A549 (cell line): ENCODE data around the gene HEPHL1. TPM values are rescaled to one million over a fixed set of nuclear protein-coding genes. Genes with fewer than 3 reads are reported as not detected.

Experiments used
- ATAC-seq, 2 experiments: fragments of 200-7000 bp in 1 of 2; fragments of >200 bp in 1 of 2; cut with Nextera tagmentation in 1 of 2; cut with Tn5 transposase in 1 of 2; 3 replicates each; pipeline versions ENCODE4 v1.8.0 to v1.9.1; 2018 to 2020; ENCODE audit warnings: mild to moderate bottlenecking in 1 of 2, moderate library complexity in 1 of 2
- CTCF ChIA-PET: fragments of 300-600 bp; sonication (Branson Sonifier 250); formaldehyde crosslinking; extraction: SDS; loops from one replicate; lab custom pipeline; 2021; ENCODE audit warnings: antibody characterized with exemption, inconsistent platforms; lab: Yijun Ruan, JAX
- POLR2A ChIA-PET: fragments of 350-600 bp; formaldehyde crosslinking; extraction: SDS; loops from one replicate; lab custom pipeline; 2021; ENCODE audit warnings: antibody characterized with exemption, inconsistent platforms; lab: Yijun Ruan, JAX
- DNase-seq, 2 experiments: peaks; one replicate each; pipeline versions ENCODE4 v3.0.0 to v3.0.0-alpha.2; 2011 to 2016; ENCODE audit warnings: low read depth in 1 of 2, low spot score in 1 of 2
- FAIRE-seq: peaks from 2 replicates; lab custom pipeline; 2011; peaks lifted over from hg19 to GRCh38; lab: Jason Lieb, UNC
- H3K27ac ChIP-seq, 2 experiments: fragments of >200 bp; sonication (Bioruptor Twin); formaldehyde crosslinking; 3 replicates each; pipeline ENCODE4 v1.5.1; 2016 to 2017
- H3K4me1 ChIP-seq: fragments of >200 bp; sonication (Bioruptor Twin); formaldehyde crosslinking; 3 replicates; pipeline ENCODE4 v1.6.1; 2016
- H3K4me2 ChIP-seq: fragments of >200 bp; sonication (Bioruptor Twin); formaldehyde crosslinking; 3 replicates; pipeline ENCODE4 v1.6.1; 2016
- H3K4me3 ChIP-seq: fragments of >200 bp; sonication (Bioruptor Twin); formaldehyde crosslinking; 3 replicates; pipeline ENCODE4 v1.5.1; 2016
- H3K9me3 ChIP-seq: fragments of >200 bp; sonication (Bioruptor Twin); formaldehyde crosslinking; 3 replicates; pipeline ENCODE4 v1.6.1; 2016
- BHLHE40 ChIP-seq: IDR thresholded peaks from 2 replicates; pipeline ENCODE4 v1.6.1; 2012; ENCODE audit warnings: low read depth, low read length, inconsistent platforms
- CBX2 ChIP-seq: fragments of 200-600 bp; sonication (generic); IDR thresholded peaks from 2 replicates; pipeline ENCODE4 v1.6.1; 2016; ENCODE audit warnings: low read depth, mild to moderate bottlenecking, borderline replicate concordance
- CEBPB ChIP-seq, 2 experiments: fragments of >200 bp in 1 of 2; sonication (Bioruptor Twin) in 1 of 2; formaldehyde crosslinking in 1 of 2; IDR thresholded peaks; 2 replicates each; pipeline ENCODE4 v1.6.1; 2012 to 2016
- CHD2 ChIP-seq: fragments of 150-350 bp; IDR thresholded peaks from 2 replicates; pipeline ENCODE4 v1.6.1; 2014; ENCODE audit warnings: low read length; ENCODE audit not compliant: partially characterized antibody
- ESRRA ChIP-seq: fragments of 150-350 bp; IDR thresholded peaks from 2 replicates; pipeline ENCODE4 v1.6.1; 2014; ENCODE audit warnings: mild to moderate bottlenecking, low read length, borderline replicate concordance
- FOSB ChIP-seq: fragments of 250-450 bp; sonication (Bioruptor Pico); IDR thresholded peaks from 2 replicates; pipeline ENCODE4 v1.5.0; 2020; ENCODE audit warnings: mild to moderate bottlenecking, moderate library complexity
- FOSL2 ChIP-seq, 2 experiments: fragments of 450-650 bp in 1 of 2; fragments of >200 bp in 1 of 2; sonication (Bioruptor Twin) in 1 of 2; formaldehyde crosslinking; IDR thresholded peaks; 2 replicates each; pipeline versions ENCODE4 v1.5.0 to v1.6.1; 2016 to 2020; ENCODE audit warnings: mild to moderate bottlenecking in 1 of 2, moderate library complexity in 1 of 2
- GATA3 ChIP-seq: IDR thresholded peaks from 2 replicates; pipeline ENCODE4 v1.6.1; 2012; ENCODE audit warnings: borderline replicate concordance
- HDAC2 ChIP-seq: fragments of 200-600 bp; sonication (generic); IDR thresholded peaks from 2 replicates; pipeline ENCODE4 v1.6.1; 2016
- HOXA7 ChIP-seq: fragments of 250-450 bp; sonication (Bioruptor Pico); IDR thresholded peaks from 2 replicates; pipeline ENCODE4 v1.5.0; 2020; ENCODE audit warnings: mild to moderate bottlenecking, moderate library complexity
- HOXB5 ChIP-seq: fragments of 250-450 bp; sonication (Bioruptor Pico); IDR thresholded peaks from 2 replicates; pipeline ENCODE4 v1.5.0; 2020; ENCODE audit warnings: mild to moderate bottlenecking, moderate library complexity
- JUNB ChIP-seq: fragments of >200 bp; sonication (Bioruptor Twin); formaldehyde crosslinking; IDR thresholded peaks from 2 replicates; pipeline ENCODE4 v1.6.1; 2016
- MYC ChIP-seq: IDR thresholded peaks from 2 replicates; pipeline ENCODE4 v1.6.1; 2012; ENCODE audit warnings: mild to moderate bottlenecking, inconsistent platforms, low read length, improper control_type of control experiment, borderline replicate concordance
- NPAS2 ChIP-seq: fragments of 250-450 bp; sonication (Bioruptor Pico); IDR thresholded peaks from 2 replicates; pipeline ENCODE4 v1.8.0; 2022; ENCODE audit warnings: mild to moderate bottlenecking, moderate library complexity, borderline replicate concordance
- NR3C1 ChIP-seq: fragments of >200 bp; sonication (Bioruptor Twin); formaldehyde crosslinking; IDR thresholded peaks from 3 replicates; pipeline ENCODE4 v1.6.1; 2017
- PHF8 ChIP-seq: fragments of 200-600 bp; sonication (generic); IDR thresholded peaks from 2 replicates; pipeline ENCODE4 v1.6.1; 2016; ENCODE audit warnings: low read depth, mild to moderate bottlenecking, antibody characterized with exemption, moderate library complexity, borderline replicate concordance
- POLR2AphosphoS2 ChIP-seq: conservative IDR thresholded peaks from 2 replicates; pipeline ENCODE4 v1.6.1; 2012; ENCODE audit warnings: low read length, improper control_type of control experiment, inconsistent platforms
- RAD21 ChIP-seq, 2 experiments: fragments of >200 bp in 1 of 2; sonication (Bioruptor Twin) in 1 of 2; formaldehyde crosslinking in 1 of 2; IDR thresholded peaks in 1 of 2; conservative IDR thresholded peaks in 1 of 2; 2 replicates in 1 of 2; 3 replicates in 1 of 2; pipeline ENCODE4 v1.6.1; 2012 to 2018; ENCODE audit warnings: inconsistent platforms in 1 of 2
- RCOR1 ChIP-seq: fragments of 150-350 bp; IDR thresholded peaks from 2 replicates; pipeline ENCODE4 v1.6.1; 2014; ENCODE audit warnings: antibody characterized with exemption, low read length, low read depth
- RFX5 ChIP-seq: fragments of 450-650 bp; IDR thresholded peaks from 2 replicates; pipeline ENCODE4 v1.7.1; 2014; ENCODE audit warnings: antibody characterized with exemption, mild to moderate bottlenecking, moderate library complexity
- RNF2 ChIP-seq: fragments of 200-600 bp; sonication (generic); IDR thresholded peaks from 2 replicates; pipeline ENCODE4 v1.6.1; 2016; ENCODE audit warnings: low read depth, mild to moderate bottlenecking, antibody characterized with exemption, moderate library complexity, borderline replicate concordance
- SMC3 ChIP-seq: fragments of >200 bp; sonication (Bioruptor Twin); formaldehyde crosslinking; IDR thresholded peaks from 3 replicates; pipeline ENCODE4 v1.6.1; 2018; ENCODE audit warnings: inconsistent platforms
- TP53 ChIP-seq: fragments of 250-450 bp; sonication (Bioruptor Pico); IDR thresholded peaks from 2 replicates; pipeline ENCODE4 v1.5.0; 2021; ENCODE audit warnings: mild to moderate bottlenecking, moderate library complexity
- ZFP36 ChIP-seq: fragments of 450-650 bp; IDR thresholded peaks from 2 replicates; pipeline ENCODE4 v1.6.1; 2014; ENCODE audit warnings: borderline replicate concordance; ENCODE audit not compliant: partially characterized antibody
- ZNF302 ChIP-seq: fragments of 250-450 bp; sonication (Bioruptor Pico); IDR thresholded peaks from 2 replicates; pipeline ENCODE4 v1.9.0; 2021; ENCODE audit warnings: inconsistent platforms, mild to moderate bottlenecking, moderate library complexity
- WGBS: methylation state at CpG from one replicate; pipeline ENCODE4 v1.1.6; 2017; ENCODE audit errors: missing lambda C conversion rate; 5-methylcytosine and 5-hydroxymethylcytosine counted together
- polyA plus RNA-seq, 4 experiments: library from polyadenylated mRNA; depleted of rRNA in 3 of 4; stranded (reverse); fragments of >200 nt; fragmentation: RNase III in 1 of 4; extraction: RNeasy Plus Mini Kit Qiagen cat#74134 plus additional on column Dnase treatment in 1 of 4; gene quantifications; 2 replicates in 3 of 4; 3 replicates in 1 of 4; pipeline ENCODE4 v1.2.3, GENCODE V29; 2011 to 2017
- TF ChIP-seq, protein P1 (sequence below): IDR thresholded peaks from 2 replicates; pipeline ENCODE4 v1.6.1; 2012
- TF ChIP-seq, protein P2 (sequence below): IDR thresholded peaks from 2 replicates; pipeline ENCODE4 v1.6.1; 2012; ENCODE audit warnings: low read depth, borderline replicate concordance
- TF ChIP-seq, protein P3 (sequence below): fragments of 250-450 bp; sonication (Bioruptor Pico); IDR thresholded peaks from 2 replicates; pipeline ENCODE4 v1.5.0; 2021; ENCODE audit warnings: mild to moderate bottlenecking, moderate library complexity, borderline replicate concordance
- TF ChIP-seq, protein P4 (sequence below): fragments of 150-350 bp; IDR thresholded peaks from 2 replicates; pipeline ENCODE4 v1.6.1; 2014; ENCODE audit warnings: low read depth, mild to moderate bottlenecking, low read length
- TF ChIP-seq, protein P5 (sequence below): fragments of >200 bp; sonication (Bioruptor Twin); formaldehyde crosslinking; IDR thresholded peaks from 3 replicates; pipeline ENCODE4 v1.5.1; 2016
- TF ChIP-seq, protein P6 (sequence below): fragments of 200-600 bp; sonication (generic); IDR thresholded peaks from 2 replicates; pipeline ENCODE4 v1.6.1; 2016; ENCODE audit warnings: antibody characterized with exemption, mild to moderate bottlenecking, moderate library complexity

Gene HEPHL1
- polyA plus RNA-seq, 2 of the 4 experiments (the other 2 are of a cell fraction), result not detected

DNA sequence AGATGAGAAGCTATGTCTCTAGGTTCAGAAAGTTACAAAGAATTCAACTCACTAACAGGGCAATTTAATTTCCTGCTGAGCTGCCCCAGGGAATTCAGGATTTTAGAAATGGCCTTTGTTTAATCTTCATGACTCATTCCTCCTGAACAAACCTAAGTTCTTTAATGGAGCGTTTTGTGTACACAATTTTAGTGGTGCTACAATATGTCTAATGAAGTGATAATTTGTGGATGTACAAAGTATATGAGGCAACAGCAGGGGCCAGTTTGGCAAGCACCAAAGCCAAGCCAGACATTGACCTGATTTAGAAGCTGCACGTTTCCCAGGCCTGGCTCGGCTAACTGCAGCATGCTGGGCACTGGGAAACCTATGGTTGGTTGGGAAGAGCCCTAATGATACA, 34.4 kb upstream of the HEPHL1 start:
- peaks cover 14% of the 10 kb centered on the region; the same call in 2 of the 3 replicates for H3K4me1 ChIP-seq
- H3K4me2 ChIP-seq, result peak overlapping the region; percentile 38
- FAIRE-seq, result no peak
- H3K9me3 ChIP-seq, result no peaks in the 10 kb centered on the region
- peak in 1 of 2 experiments; percentile 14 for DNase-seq
- ChIA-PET POLR2A (no interaction called here), CTCF (interaction anchor here (1.3 kb wide), 1 partner anchor 16 kb away, joined by 3 read pairs; no protein-coding TSS in a partner anchor)
- ATAC-seq, result peak; percentile 23 to 58; a peak in 2 of 6 replicates
- no peak overlapping the region for H3K4me3 ChIP-seq
- WGBS, result 5% methylated on average over 3 of the region's 3 CpGs
- H3K27ac ChIP-seq, result no peak overlapping the region
- no peak for TF ChIP-seq CBX2
- no peak for TF ChIP-seq RCOR1
- TF ChIP-seq RFX5, result no peak
- no peak for TF ChIP-seq NPAS2 (CRISPR knock-in tag)
- no peak for TF ChIP-seq POLR2AphosphoS2
- TF ChIP-seq ZFP36, result no peak
- TF ChIP-seq BHLHE40, result no peak
- no peak for TF ChIP-seq TP53 (CRISPR knock-in tag)
- TF ChIP-seq HDAC2, result no peak
- no peak for TF ChIP-seq ZNF302 (CRISPR knock-in tag)
- peak; percentile 41 for TF ChIP-seq FOSL2 (IDR thresholded peaks at IDR 0.05)
- 0 out of 2 replicates have a peak, but pooled peaks have one; percentile 35 for TF ChIP-seq FOSL2 (CRISPR knock-in tag; IDR thresholded peaks at IDR 0.05)
- no peak for TF ChIP-seq CHD2
- no peak for TF ChIP-seq SMC3
- TF ChIP-seq, protein P1, sequence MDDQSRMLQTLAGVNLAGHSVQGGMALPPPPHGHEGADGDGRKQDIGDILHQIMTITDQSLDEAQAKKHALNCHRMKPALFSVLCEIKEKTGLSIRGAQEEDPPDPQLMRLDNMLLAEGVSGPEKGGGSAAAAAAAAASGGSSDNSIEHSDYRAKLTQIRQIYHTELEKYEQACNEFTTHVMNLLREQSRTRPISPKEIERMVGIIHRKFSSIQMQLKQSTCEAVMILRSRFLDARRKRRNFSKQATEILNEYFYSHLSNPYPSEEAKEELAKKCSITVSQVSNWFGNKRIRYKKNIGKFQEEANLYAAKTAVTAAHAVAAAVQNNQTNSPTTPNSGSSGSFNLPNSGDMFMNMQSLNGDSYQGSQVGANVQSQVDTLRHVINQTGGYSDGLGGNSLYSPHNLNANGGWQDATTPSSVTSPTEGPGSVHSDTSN, result no peak
- 0 out of 2 replicates have a peak, but pooled peaks have one; percentile 23 for TF ChIP-seq GATA3
- TF ChIP-seq HOXA7 (CRISPR knock-in tag), result no peak
- TF ChIP-seq, protein P2, sequence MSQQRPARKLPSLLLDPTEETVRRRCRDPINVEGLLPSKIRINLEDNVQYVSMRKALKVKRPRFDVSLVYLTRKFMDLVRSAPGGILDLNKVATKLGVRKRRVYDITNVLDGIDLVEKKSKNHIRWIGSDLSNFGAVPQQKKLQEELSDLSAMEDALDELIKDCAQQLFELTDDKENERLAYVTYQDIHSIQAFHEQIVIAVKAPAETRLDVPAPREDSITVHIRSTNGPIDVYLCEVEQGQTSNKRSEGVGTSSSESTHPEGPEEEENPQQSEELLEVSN, result no peak
- TF ChIP-seq, protein P3, sequence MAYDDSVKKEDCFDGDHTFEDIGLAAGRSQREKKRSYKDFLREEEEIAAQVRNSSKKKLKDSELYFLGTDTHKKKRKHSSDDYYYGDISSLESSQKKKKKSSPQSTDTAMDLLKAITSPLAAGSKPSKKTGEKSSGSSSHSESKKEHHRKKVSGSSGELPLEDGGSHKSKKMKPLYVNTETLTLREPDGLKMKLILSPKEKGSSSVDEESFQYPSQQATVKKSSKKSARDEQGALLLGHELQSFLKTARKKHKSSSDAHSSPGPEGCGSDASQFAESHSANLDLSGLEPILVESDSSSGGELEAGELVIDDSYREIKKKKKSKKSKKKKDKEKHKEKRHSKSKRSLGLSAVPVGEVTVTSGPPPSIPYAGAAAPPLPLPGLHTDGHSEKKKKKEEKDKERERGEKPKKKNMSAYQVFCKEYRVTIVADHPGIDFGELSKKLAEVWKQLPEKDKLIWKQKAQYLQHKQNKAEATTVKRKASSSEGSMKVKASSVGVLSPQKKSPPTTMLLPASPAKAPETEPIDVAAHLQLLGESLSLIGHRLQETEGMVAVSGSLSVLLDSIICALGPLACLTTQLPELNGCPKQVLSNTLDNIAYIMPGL (CRISPR knock-in tag), result no peak
- TF ChIP-seq, protein P4, sequence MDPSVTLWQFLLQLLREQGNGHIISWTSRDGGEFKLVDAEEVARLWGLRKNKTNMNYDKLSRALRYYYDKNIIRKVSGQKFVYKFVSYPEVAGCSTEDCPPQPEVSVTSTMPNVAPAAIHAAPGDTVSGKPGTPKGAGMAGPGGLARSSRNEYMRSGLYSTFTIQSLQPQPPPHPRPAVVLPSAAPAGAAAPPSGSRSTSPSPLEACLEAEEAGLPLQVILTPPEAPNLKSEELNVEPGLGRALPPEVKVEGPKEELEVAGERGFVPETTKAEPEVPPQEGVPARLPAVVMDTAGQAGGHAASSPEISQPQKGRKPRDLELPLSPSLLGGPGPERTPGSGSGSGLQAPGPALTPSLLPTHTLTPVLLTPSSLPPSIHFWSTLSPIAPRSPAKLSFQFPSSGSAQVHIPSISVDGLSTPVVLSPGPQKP, result no peak
- TF ChIP-seq, protein P5, sequence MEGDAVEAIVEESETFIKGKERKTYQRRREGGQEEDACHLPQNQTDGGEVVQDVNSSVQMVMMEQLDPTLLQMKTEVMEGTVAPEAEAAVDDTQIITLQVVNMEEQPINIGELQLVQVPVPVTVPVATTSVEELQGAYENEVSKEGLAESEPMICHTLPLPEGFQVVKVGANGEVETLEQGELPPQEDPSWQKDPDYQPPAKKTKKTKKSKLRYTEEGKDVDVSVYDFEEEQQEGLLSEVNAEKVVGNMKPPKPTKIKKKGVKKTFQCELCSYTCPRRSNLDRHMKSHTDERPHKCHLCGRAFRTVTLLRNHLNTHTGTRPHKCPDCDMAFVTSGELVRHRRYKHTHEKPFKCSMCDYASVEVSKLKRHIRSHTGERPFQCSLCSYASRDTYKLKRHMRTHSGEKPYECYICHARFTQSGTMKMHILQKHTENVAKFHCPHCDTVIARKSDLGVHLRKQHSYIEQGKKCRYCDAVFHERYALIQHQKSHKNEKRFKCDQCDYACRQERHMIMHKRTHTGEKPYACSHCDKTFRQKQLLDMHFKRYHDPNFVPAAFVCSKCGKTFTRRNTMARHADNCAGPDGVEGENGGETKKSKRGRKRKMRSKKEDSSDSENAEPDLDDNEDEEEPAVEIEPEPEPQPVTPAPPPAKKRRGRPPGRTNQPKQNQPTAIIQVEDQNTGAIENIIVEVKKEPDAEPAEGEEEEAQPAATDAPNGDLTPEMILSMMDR, result no peak
- no peak for TF ChIP-seq RAD21 (conservative IDR thresholded peaks at IDR 0.05 in 1 of 2, IDR thresholded peaks at IDR 0.05 in 1 of 2)
- no peak for TF ChIP-seq PHF8
- peak; percentile 25 to 43; a peak in 1 of 4 replicates for TF ChIP-seq CEBPB (IDR thresholded peaks at IDR 0.05)
- TF ChIP-seq HOXB5 (CRISPR knock-in tag), result no peak
- no peak for TF ChIP-seq NR3C1
- TF ChIP-seq, protein P6, sequence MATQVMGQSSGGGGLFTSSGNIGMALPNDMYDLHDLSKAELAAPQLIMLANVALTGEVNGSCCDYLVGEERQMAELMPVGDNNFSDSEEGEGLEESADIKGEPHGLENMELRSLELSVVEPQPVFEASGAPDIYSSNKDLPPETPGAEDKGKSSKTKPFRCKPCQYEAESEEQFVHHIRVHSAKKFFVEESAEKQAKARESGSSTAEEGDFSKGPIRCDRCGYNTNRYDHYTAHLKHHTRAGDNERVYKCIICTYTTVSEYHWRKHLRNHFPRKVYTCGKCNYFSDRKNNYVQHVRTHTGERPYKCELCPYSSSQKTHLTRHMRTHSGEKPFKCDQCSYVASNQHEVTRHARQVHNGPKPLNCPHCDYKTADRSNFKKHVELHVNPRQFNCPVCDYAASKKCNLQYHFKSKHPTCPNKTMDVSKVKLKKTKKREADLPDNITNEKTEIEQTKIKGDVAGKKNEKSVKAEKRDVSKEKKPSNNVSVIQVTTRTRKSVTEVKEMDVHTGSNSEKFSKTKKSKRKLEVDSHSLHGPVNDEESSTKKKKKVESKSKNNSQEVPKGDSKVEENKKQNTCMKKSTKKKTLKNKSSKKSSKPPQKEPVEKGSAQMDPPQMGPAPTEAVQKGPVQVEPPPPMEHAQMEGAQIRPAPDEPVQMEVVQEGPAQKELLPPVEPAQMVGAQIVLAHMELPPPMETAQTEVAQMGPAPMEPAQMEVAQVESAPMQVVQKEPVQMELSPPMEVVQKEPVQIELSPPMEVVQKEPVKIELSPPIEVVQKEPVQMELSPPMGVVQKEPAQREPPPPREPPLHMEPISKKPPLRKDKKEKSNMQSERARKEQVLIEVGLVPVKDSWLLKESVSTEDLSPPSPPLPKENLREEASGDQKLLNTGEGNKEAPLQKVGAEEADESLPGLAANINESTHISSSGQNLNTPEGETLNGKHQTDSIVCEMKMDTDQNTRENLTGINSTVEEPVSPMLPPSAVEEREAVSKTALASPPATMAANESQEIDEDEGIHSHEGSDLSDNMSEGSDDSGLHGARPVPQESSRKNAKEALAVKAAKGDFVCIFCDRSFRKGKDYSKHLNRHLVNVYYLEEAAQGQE, result no peak
- TF ChIP-seq JUNB, result peak; percentile 64
- TF ChIP-seq RNF2, result no peak
- TF ChIP-seq FOSB, result no peak
- TF ChIP-seq MYC, result no peak
- no peak for TF ChIP-seq ESRRA
